ENCODE measurements around the gene LYZ. TPM values are rescaled to one million over a fixed set of nuclear protein-coding genes. Genes with fewer than 3 reads are reported as not detected.

The LYZ gene
- total and polyA plus RNA-seq, 2 donors (not counting 3 experiments of a cell fraction or from before 2014, with no cell fraction given), result not detected

GRCh38 chr12:69341328-69341727 is 6.9 kb upstream of the LYZ start:
- no peaks in the 10 kb centered on the region for H3K4me1 ChIP-seq (ENCODE audit: control insufficient read depth, extremely low read depth, insufficient read depth, low read length)
- no peaks in the 10 kb centered on the region for H3K79me2 ChIP-seq (ENCODE audit: control insufficient read depth, insufficient read depth, low read length)
- dilution Hi-C loops (cut with MboI; ENCODE audit: extremely low pct_ligation_motif_present, low sequenced_read_pairs) (no loop called here), intact Hi-C loops (cut with micrococcal nuclease) (no loop called here)
- H3K36me3 ChIP-seq (ENCODE audit: control insufficient read depth in 2 of 2, extremely low read depth in 1 of 2, insufficient read depth in 2 of 2, low read length in 2 of 2), result no peaks in the 10 kb centered on the region
- H3K27me3 ChIP-seq (ENCODE audit: control insufficient read depth in 2 of 2, insufficient read depth in 2 of 2, low read length in 2 of 2), result peaks cover 15 to 22% of the 10 kb centered on the region in 2 experiments
- no peaks in the 10 kb centered on the region for H3K9me3 ChIP-seq (replicated peaks; ENCODE audit: control insufficient read depth, insufficient read depth, low read length)
- H4K20me1 ChIP-seq (replicated peaks; ENCODE audit: control insufficient read depth, extremely low read depth, insufficient read depth, low read length), result no peaks in the 10 kb centered on the region
- H3K27ac ChIP-seq (ENCODE audit: insufficient read depth, low read depth, low read length), result no peak overlapping the region
- H3K9ac ChIP-seq (replicated peaks; ENCODE audit: extremely low read depth, insufficient read depth, low read length), result no peak overlapping the region
- ChIA-PET POLR2A (no interaction called here), CTCF (interaction anchor here (1.5 kb wide), 1 partner anchor 298 kb away, joined by 5 read pairs; no protein-coding TSS in a partner anchor)
- no TSS peak for BruUV-seq (replicated peaks)
- TF ChIP-seq MAX (IDR thresholded peaks at IDR 0.05; ENCODE audit: insufficient read depth, insufficient read length), result no peak
- TF ChIP-seq CTCF (IDR thresholded peaks at IDR 0.05; ENCODE audit: extremely low read depth in 1 of 2, insufficient read depth in 1 of 2, low read depth in 1 of 2, low read length in 2 of 2), result no peak
- TF ChIP-seq EZH2 (IDR thresholded peaks at IDR 0.05; ENCODE audit: borderline replicate concordance, low read depth, low read length, severe bottlenecking), result no peak
- no peak for TF ChIP-seq POLR2AphosphoS5 (IDR thresholded peaks at IDR 0.05; ENCODE audit: insufficient read depth, low read depth, low read length)
- no peak for TF ChIP-seq FOS (IDR thresholded peaks at IDR 0.05; ENCODE audit: borderline replicate concordance, insufficient read depth, low read length)
- no peak for TF ChIP-seq GATA2 (IDR thresholded peaks at IDR 0.05; ENCODE audit: insufficient read depth, insufficient read length, low read depth, low read length)
- no peak for TF ChIP-seq MYC (IDR thresholded peaks at IDR 0.05; ENCODE audit: low read depth, low read length)
- TF ChIP-seq POLR2A (IDR thresholded peaks at IDR 0.05; ENCODE audit: low read depth, low read length), result no peak
- TF ChIP-seq JUN (IDR thresholded peaks at IDR 0.05; ENCODE audit: borderline replicate concordance, insufficient read depth, insufficient read length, low read depth), result no peak
- no peaks in the 10 kb centered on the region for H3K9me1 ChIP-seq (replicated peaks; ENCODE audit: control insufficient read depth, extremely low read depth, insufficient read depth, low read length)
- no peak for FAIRE-seq
- no peak overlapping the region for H3K4me3 ChIP-seq (replicated peaks in 1 of 3; ENCODE audit: insufficient read depth in 1 of 3, low read depth in 1 of 3, low read length in 3 of 3)
- no peak for DNase-seq (ENCODE audit: low read depth, low spot score)
- H3K4me2 ChIP-seq (ENCODE audit: insufficient read depth, low read length), result no peak overlapping the region
- no peak overlapping the region for H2AFZ ChIP-seq (ENCODE audit: low read depth, low read length)
